Erythroblast (primary cell): ENCODE results near the gene NCEH1.
A peak's percentile ranks its signal among the peaks of the same experiment; 100 is the strongest.

Experiments used
- DNase-seq, 2 experiments: peaks; one replicate each; lab custom pipeline; 2025; lab: John Stamatoyannopoulos, UW
- GATA1 ChIP-seq: IDR thresholded peaks from 2 replicates; pipeline ENCODE4 v1.6.1; 2011; ENCODE audit warnings: low read depth, mild to moderate bottlenecking, control low read depth, low read length, moderate library complexity
- POLR2A ChIP-seq: IDR thresholded peaks from 2 replicates; pipeline ENCODE4 v1.6.1; 2011; ENCODE audit warnings: mild to moderate bottlenecking, low read length

The NCEH1 gene

DNA sequence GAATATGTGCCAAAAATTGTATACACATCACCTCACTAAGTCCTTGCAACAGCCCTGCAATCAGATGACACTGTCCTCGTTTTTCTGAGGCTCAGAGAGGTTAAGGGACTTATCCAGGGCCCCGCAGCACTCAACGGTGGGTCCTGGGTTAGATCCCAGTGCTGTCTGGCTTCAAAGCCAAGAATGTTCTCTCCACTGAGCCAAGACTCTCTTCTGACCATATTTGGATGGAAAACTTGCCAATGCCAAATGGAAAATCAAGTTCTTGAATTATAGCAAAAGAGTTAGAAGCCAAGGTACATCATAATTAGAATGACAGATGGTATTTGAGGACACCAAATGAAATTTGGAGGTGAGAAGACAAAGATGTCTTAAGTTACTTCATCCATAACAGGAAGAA lies 75.9 kb downstream of the NCEH1 start:
- peak in 1 of 2 experiments; percentile 25 for DNase-seq
- TF ChIP-seq GATA1 (no peak), POLR2A (no peak)

DNA sequence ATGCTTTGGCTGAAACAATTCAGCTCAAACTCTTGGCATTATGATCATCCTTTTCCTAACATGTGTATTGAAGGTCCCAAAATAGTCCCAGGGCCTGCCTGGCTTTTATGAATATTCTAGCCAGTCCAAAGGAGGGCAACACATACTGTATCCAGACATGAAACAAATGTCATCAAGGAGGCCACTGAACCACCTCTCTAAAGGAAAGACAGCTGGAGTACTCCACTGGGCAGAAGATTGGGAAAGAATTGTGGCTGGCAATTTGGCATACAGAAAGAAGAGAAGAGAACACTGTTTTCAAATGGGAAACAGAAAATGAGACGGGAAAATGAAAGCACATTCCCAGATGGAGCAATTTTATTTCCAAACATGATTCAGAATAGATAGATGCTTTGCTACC lies 80.6 kb downstream of the NCEH1 start:
- TF ChIP-seq GATA1 (no peak), POLR2A (no peak)
- no peak for DNase-seq

DNA sequence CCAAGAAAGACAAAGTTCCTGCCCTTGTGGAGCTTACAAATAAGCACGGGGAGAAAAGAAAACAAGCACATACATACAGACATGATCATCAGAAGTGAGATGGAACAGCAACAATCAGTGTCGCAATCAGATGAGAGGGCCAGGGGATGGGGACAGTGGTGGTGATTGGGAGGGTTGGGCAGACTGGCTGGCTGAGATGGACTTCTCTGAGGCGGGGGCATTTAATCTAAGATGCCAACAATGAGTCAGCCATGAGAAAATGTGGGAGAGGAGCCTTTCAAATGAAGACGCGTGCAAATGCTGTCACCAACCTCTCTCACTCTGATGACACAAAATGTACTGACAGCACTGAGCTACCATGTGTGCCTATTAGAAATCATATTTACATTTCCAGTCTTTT lies 81.4 kb downstream of the NCEH1 start:
- DNase-seq: no peak
- no peak for TF ChIP-seq GATA1
- no peak for TF ChIP-seq POLR2A

DNA sequence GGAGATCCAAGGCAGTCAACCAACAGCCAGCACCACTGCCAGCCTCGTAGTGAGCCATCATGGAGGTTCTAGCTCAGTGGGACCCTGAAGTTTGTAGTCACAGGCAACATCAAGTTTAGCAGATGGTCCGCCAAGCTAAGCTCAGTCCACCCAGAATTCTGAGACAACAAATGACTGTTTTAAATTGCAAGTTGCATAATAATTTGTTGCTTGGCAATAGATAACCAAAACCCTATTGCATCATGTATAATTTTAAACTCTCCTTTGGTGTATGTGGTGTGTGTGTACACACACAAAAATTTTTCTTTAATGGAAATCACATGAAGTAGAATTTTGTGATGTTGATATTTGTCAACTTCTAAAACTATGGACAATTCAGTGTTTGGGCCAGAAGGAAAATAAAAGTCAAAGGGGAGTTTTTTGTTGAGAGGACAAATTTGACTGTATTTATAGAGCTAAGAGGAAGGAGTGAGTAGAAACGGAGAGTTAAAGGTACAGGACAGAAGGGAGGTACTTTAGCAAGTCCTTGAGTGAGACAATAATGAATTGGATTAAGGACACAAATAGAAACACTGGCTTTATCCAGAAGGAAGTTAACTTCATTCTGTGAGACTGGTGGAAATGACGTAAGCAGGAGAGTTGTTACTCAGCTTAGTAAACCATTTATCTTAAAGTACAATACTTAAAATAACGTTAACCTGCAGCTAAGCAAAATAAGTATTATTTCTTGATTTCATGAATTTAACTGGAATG lies 83.6 kb downstream of the NCEH1 start:
- peak; percentile 12 to 41 for DNase-seq
- TF ChIP-seq POLR2A (no peak), GATA1 (no peak)

DNA sequence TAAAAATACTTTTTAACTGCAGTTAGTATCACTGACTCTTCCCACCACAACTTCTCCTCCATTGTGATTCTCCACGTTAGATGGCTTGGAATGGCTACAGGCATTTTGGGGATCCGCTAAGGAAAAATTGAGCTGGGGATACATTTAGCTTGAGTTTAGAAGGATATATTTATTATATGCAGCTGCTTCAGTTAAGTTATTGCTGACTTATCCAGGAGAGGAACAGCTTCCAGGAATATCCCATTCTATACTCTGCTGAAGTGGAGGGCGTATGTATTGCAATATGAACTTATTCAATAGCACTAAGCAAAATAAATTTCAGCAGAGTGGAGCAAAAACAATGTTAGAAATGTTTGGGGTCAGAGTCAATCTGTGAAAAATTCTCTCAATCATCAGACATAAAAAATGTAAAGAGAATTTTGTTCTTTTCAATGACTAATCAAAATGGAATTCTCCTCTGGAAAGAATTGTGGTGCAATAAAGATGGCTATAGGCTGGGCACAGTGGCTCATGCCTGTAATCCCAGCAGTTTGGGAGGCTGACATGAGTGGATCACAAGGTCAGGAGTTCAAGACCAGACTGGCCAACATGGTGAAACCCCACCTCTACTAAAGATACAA lies 84.7 kb downstream of the NCEH1 start:
- TF ChIP-seq POLR2A (no peak), GATA1 (no peak)
- no peak for DNase-seq

DNA sequence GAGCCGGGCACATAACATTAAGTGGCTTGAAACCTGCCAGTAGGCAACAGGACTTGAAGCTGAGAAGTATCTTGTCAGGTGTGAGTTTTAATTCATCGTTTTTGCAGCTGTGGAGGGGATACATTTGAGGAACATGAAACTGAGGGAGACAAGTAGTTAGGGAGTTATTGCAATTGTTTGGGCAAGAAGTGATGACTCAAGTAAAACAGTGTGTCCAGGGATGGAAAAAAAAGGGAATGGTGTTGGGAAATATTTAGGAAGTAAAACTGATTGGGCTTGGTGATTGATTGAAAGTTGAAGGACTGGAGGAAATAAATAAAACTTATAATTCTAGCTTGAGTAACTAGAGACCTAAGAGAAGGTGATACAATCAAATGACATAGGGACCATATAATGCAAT lies 85.5 kb downstream of the NCEH1 start:
- no peak for DNase-seq

DNA sequence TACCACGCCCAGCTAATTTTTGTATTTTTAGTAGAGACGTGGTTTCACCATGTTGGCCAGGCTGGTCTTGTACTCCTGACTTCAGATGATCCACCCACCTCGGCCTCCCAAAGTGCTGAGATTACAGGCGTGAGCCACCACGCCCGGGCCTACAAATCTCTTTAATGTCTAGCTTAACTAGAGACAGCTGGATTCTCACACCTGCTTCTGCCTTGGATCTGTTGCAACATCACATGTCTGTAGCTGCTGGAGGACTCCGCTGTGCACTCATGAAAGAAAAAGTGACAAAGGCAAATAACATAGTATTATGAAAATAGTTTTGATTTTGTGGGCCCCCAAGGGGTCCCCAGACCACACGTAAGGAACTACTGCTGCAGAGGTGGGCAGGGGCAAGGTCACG lies 85.9 kb downstream of the NCEH1 start:
- no peak for DNase-seq
- no peak for TF ChIP-seq POLR2A
- no peak for TF ChIP-seq GATA1

More for the DNA sequence above, 85.5 kb downstream of the NCEH1 start:
- TF ChIP-seq POLR2A: no peak
- no peak for TF ChIP-seq GATA1

DNA sequence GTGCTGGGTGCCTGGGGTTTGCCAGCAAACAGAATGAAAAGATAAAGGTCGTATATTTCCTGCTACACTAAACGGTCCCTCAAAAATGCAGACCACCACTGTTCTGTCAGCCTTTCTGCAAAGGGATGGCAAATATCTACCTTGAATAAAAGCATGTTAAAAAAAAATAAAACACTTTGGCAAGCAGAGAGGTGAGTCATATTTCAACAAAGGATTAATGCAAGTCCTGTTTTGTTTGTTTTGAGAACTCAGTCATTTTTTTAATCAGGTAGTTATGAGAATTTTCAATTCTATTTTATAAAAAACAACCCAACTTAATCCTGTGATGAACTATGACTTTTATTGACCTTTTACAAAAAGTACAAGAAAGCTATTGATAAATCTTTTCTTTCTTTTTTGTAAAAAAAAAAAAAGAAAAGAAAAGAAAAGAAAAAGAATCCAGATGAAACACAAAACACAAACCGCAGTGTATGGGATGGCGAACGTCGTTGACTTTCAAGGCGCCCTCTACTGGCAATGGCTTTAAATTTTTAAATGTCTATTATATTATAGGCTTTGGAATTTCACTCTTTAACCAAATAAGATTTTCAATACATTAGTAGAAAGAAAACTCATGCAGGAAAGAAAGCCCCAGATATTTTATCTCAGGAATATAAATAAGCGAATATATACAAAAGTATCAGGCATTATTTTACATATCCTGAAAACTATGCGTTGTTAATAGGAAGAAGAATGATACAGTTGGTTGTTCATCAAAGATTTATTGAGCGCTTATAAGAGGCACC lies 87.8 kb downstream of the NCEH1 start:
- peak; percentile 44 to 66 for DNase-seq
- TF ChIP-seq POLR2A (no peak), GATA1 (no peak)

DNA sequence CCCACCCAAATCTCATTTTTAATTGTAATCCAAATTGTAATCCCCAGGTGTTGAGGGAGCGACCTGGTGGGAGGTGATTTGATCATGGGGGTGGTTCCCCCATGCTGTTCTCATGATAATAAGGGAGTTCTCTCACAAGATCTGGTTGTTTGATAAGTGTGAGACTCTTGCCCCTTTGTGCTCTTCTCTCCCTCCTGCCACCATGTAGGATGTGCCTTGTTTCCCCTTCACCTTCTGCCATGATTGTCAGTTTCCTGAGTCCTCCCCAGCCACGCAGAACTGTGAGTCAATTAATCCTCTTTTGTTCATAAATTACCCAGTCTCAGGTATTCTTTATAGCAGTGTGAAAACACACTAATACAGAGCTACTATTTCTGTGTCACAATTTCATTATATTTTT lies 88.7 kb downstream of the NCEH1 start:
- TF ChIP-seq POLR2A (no peak), GATA1 (no peak)
- DNase-seq: peak in 1 of 2 experiments; percentile 6

DNA sequence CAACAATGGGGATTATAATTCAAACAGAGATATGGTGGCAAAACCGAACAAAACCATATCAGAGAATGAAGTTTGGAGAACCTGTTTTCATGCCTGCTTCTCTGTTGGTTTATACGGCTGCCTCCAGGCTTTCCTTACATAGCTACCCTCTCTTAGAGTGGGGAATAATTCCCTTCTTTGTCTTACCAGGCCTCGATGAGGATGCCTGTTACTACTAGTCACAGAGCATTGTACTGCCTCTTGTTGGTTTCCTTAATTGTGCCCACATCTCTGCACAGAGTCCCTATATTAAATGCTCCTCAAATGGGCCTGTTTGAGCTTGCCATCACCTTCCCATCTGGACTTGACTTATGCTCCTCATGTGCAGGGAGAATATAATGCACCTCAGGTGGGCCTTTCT lies 92.9 kb downstream of the NCEH1 start:
- TF ChIP-seq POLR2A (no peak), GATA1 (no peak)
- DNase-seq: no peak

DNA sequence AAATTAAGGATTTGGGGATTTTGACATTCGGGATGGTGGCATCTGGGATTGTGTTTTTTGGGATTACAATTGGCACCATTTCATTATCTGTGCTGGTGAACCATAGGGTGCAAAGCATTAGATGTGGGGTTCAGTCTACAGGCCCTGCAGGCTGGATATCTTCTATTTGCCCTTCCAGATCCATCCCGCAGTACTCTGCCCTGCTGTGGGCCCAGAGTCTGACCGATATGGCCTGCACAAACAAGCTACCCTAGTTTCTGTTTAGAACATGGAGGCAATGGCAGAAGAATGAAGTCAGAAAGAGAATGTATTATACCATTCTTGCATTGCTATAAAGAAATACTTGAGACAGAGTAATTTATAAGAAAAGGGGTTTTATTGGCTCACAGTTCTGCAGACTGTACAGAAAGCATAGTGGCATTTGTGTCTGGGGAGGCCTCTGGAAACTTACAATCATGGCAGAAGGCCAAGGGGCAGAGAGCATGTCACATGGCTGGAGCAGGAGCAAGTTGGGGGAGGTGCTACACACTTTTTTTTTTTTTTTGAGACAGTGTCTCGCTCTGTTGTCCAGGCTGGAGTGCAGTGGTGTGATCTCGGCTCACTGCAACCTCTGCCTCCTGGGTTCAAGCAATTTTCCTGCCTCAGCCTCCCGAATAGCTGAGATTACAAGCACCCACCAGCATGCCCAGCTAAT lies 93.7 kb downstream of the NCEH1 start:
- TF ChIP-seq GATA1 (no peak), POLR2A (no peak)
- DNase-seq: peak; percentile 37 to 41

DNA sequence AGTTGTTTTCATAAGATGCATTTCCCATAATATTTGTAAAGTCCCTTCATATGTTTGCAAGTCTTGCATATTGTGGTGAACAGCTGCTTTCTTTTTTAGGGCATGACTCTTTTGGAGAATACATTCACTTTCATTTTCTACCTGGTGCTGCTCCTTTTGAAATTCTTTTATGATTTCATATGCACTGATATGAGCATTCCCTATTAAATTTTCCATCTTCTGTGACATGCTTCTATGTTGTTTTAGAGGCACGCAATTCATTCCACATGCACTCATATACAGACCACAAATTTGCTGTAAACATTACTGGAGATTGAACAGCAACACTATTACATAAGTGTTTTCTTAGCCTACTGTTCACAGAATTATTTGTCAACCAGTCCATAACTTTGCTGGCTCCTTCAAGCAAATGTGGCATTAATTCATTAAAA lies 94.8 kb downstream of the NCEH1 start:
- TF ChIP-seq POLR2A (no peak), GATA1 (no peak)
- no peak for DNase-seq

DNA sequence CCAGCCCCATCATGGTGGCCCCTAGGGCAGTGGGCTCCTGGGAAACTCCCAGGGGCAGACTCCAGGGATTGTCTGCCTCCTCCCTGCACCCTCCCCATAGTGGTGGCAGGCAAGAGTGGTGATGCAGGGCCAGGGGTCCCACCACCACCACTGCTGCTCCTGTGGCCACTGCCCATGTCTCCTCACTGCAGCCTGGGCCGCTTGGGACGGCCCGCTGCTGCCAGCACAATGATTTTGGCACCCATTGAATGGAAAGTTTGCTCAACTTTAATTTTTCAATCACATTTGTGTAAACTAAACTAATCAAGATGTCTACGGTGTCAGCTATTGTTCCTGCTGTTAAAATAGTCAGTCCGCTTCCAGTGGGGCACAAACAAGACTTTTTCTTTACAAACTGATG lies 95.6 kb downstream of the NCEH1 start:
- DNase-seq: no peak
- TF ChIP-seq GATA1 (no peak), POLR2A (no peak)
